RWPE1 (cell line): Measurements from ENCODE around the gene GH2.

Experiments
- CTCF ChIA-PET: fragments of 350-600 bp; sonication (Branson Sonifier 250); formaldehyde crosslinking; extraction: SDS; loops from one replicate; lab custom pipeline; 2021; lab: Yijun Ruan, JAX
- POLR2A ChIA-PET: fragments of 400-600 bp; formaldehyde crosslinking; extraction: SDS; loops from one replicate; lab custom pipeline; 2020; ENCODE audit warnings: antibody characterized with exemption; ENCODE audit not compliant: low non-redundant PET; lab: Yijun Ruan, JAX
- DNase-seq: peaks from one replicate; pipeline ENCODE4 v3.0.0; 2012; ENCODE audit warnings: low spot score
- H3K27ac ChIP-seq: fragments of 450-650 bp; 2 replicates; pipeline ENCODE4 v1.5.1; 2017
- CTCF ChIP-seq: fragments of 450-650 bp; conservative IDR thresholded peaks from 2 replicates; pipeline ENCODE4 v1.5.1; 2017; ENCODE audit warnings: low read depth, mild to moderate bottlenecking

GH2 gene

GRCh38 chr17:63837962-63838600, 43.7 kb downstream of the GH2 start:
- H3K27ac ChIP-seq, result peak overlapping the region; percentile 93
- no peak for DNase-seq
- CTCF ChIA-PET, result interaction anchor here (1.7 kb wide), 1 partner anchor 11 kb away, joined by 12 read pairs; no protein-coding TSS in a partner anchor
- no peak for TF ChIP-seq CTCF
- POLR2A ChIA-PET, result interaction anchor here (0.6 to 1.0 kb wide), 2 partner anchors 10 to 61 kb away, joined by 3 to 5 read pairs; partner anchors contain the start of gene FTSJ3

- POLR2A ChIA-PET, result no interaction called here
- peak overlapping the region; percentile 93 for H3K27ac ChIP-seq
Observed at GRCh38 chr17:63837480-63837879, 44.3 kb downstream of the GH2 start.

GRCh38 chr17:63836811-63837210, 44.9 kb downstream of the GH2 start:
- TF ChIP-seq CTCF, result no peak
- ChIA-PET POLR2A (no interaction called here), CTCF (interaction anchor here (1.0 kb wide), 1 partner anchor 12 kb away, joined by 3 read pairs; no protein-coding TSS in a partner anchor)
- H3K27ac ChIP-seq, result peak overlapping the region; percentile 93
- no peak for DNase-seq

More at GRCh38 chr17:63837480-63837879, 44.3 kb downstream of the GH2 start:
- CTCF ChIA-PET, result interaction anchor here (1.0 kb wide), 1 partner anchor 11 kb away, joined by 3 read pairs; no protein-coding TSS in a partner anchor
- no peak for TF ChIP-seq CTCF
- no peak for DNase-seq

DNA sequence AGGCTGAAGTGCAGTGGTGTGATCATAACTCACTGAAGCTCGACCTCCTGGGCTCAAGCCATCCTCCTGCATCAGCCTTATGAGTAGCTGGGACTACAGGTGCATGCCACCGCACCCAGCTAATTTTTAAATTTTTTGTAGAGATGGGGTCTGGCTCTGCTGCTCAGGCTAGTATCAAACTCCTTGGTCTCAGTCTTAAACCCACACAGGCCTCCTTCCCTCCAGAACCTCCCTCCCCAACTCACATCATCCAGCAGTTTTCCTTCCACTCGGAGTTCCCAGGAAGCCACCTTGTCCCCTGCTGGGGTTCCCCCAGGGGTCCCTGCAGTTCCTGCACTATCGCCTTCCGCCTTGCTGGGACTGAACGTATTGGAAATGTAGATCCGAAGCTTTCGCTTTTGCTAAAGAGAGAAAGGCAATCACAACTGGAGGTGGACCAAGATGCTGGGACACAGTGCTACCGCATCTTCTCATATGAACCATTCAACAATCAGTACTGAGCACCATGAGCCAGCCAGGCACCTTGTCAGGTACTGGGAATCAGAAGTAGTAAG, 46.5 kb downstream of the GH2 start:
- H3K27ac ChIP-seq, result peak overlapping the region; percentile 63
- POLR2A ChIA-PET, result interaction anchor here (0.6 kb wide), 1 partner anchor 10 kb away, joined by 3 read pairs; no protein-coding TSS in a partner anchor
- DNase-seq, result no peak
- CTCF ChIA-PET, result interaction anchor here (0.5 to 1.5 kb wide), 9 partner anchors 8 to 342 kb away, joined by 3 to 5 read pairs (median 4); no protein-coding TSS in a partner anchor
- TF ChIP-seq CTCF, result peak; percentile 18; the same call in 1 of the 2 replicates

DNA sequence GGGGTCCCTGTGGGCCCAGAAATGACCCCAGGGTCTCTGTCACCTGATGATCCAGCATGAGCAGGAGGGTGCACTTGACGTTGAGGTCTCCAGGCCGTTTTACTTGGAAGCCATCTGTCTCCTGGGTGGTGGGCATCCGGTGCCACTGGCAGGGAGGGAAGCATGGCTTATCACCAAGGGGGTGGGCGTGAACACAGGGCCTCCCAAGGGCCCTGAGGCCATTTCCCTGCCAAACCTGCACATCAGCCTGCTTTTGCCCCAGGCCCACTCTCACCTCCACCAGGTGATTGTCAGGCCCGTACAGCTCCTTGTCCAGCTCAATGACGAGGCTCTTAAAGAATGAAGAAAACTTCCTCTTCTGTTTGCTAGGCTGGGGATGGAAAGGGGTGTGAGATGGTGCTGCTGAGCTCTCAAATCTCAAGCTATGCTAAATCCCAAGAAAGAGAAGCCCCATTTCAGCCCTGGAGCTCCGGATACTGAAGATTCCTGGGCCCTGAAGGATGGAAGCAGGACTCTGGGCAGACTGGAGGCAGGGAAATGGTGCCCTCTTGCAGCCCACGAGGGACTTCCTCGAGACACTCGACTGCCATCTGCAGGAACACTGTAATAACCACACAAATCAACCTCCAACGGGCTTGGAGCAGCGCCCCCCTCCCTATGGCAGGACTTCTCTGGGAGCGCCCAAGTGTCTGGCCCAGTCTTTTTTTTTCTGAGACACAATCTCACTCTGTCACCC, 47.1 kb downstream of the GH2 start:
- POLR2A ChIA-PET, result no interaction called here
- peak; percentile 49 for DNase-seq
- H3K27ac ChIP-seq, result peak overlapping the region; percentile 63
- TF ChIP-seq CTCF, result peak; percentile 58
- CTCF ChIA-PET, result interaction anchor here (0.6 to 1.5 kb wide), 11 partner anchors 9 to 407 kb away, joined by 3 to 5 read pairs (median 4); no protein-coding TSS in a partner anchor
